Heart left ventricle (tissue), 16 donors: ENCODE measurements around the gene MLXIP. TPM values are rescaled to one million over a fixed set of nuclear protein-coding genes. Genes with fewer than 3 reads are reported as not detected.

ENCODE experiments used
- ATAC-seq, 4 donors: fragments of 200-7000 bp; cut with Tn5 transposase; one replicate each; pipeline ENCODE4 v1.9.1; 2020 to 2022; ENCODE audit warnings: moderate library complexity in 4 of 4, mild to moderate bottlenecking in 3 of 4, moderate number of reproducible peaks in 1 of 4
- DNase-seq, 5 donors: peaks; one replicate each; pipeline ENCODE4 v3.0.0-alpha.2; 2020
- H3K27ac ChIP-seq, 12 donors: fragments of 200-600 bp; sonication (generic) in 4 of 12; one replicate each; pipeline versions ENCODE4 v1.5.0 to v1.8.0; 2016 to 2022; ENCODE audit warnings: mild to moderate bottlenecking in 2 of 12
- H3K27me3 ChIP-seq, 9 donors: fragments of 200-600 bp; sonication (generic) in 2 of 9; one replicate each; pipeline versions ENCODE4 v1.5.1 to v1.8.0; 2016 to 2022; ENCODE audit warnings: mild to moderate bottlenecking in 3 of 9
- H3K36me3 ChIP-seq, 9 donors: fragments of 200-600 bp; sonication (generic) in 2 of 9; one replicate each; pipeline versions ENCODE4 v1.5.0 to v1.8.0; 2018 to 2022; ENCODE audit warnings: mild to moderate bottlenecking in 2 of 9
- H3K4me1 ChIP-seq, 12 donors: fragments of 200-600 bp; sonication (generic) in 4 of 12; one replicate each; pipeline versions ENCODE4 v1.5.0 to v1.8.0; 2016 to 2022; ENCODE audit warnings: mild to moderate bottlenecking in 3 of 12
- H3K4me3 ChIP-seq, 12 donors: fragments of 200-600 bp; sonication (generic) in 4 of 12; one replicate each; pipeline versions ENCODE4 v1.5.0 to v1.8.0; 2017 to 2022; ENCODE audit warnings: mild to moderate bottlenecking in 9 of 12, moderate library complexity in 4 of 12
- H3K9me3 ChIP-seq, 12 donors: fragments of 200-600 bp; sonication (generic) in 4 of 12; one replicate each; pipeline versions ENCODE4 v1.5.0 to v1.8.0; 2016 to 2022; ENCODE audit warnings: mild to moderate bottlenecking in 1 of 12
- CTCF ChIP-seq, 12 donors: fragments of 200-600 bp; sonication (generic) in 4 of 12; IDR thresholded peaks; one replicate each; pipeline versions ENCODE4 v1.5.0 to v1.8.0; 2018 to 2022; ENCODE audit warnings: antibody characterized with exemption in 12 of 12, mild to moderate bottlenecking in 5 of 12
- POLR2A ChIP-seq, 2 donors: fragments of 450-650 bp; IDR thresholded peaks; one replicate each; pipeline ENCODE4 v1.6.1; 2017; ENCODE audit warnings: antibody characterized with exemption in 2 of 2, mild to moderate bottlenecking in 2 of 2, moderate library complexity in 2 of 2
- WGBS, 4 donors: extraction: QIAGEN DNeasy Blood & Tissue Kit in 2 of 4; methylation state at CpG; one replicate each; pipeline versions ENCODE4 v1.1.5 to v1.1.7; 2013 to 2018; 5-methylcytosine and 5-hydroxymethylcytosine counted together
- intact Hi-C, 10 donors: fragments of 100-400 bp; cut with DNase I; formaldehyde crosslinking; loops; one replicate each; pipeline versions ENCODE4 v1.11.1 to v1.14.2; 2022
- polyA plus RNA-seq, 2 donors: library from polyadenylated mRNA; stranded (reverse); fragments of 200-250 nt; gene quantifications; one replicate each; pipeline ENCODE4 v1.2.3, GENCODE V29; 2013
- total RNA-seq, 9 donors: library from RNA; depleted of rRNA in 2 of 9; stranded (reverse); fragments of >200 nt in 2 of 9; fragmentation: NEBNext Ultra II Directional in 3 of 9; extraction: Animal tissue kit (Norgen Biotek cat#: 25700) in 3 of 9; gene quantifications; one replicate each; pipeline versions ENCODE4 v1.1.0 to v1.2.4, GENCODE V29; 2016 to 2023
- donor health status: ischemic (EF 13 %, LVEDD 7.1; RV severe dilation, severe dysfunction).
- donor health status: healthy with polysubstance abuse.
- donor health status: DM: no; HTN: yes; CAD: no.
- donor health status: DM: no; HTN: no; CAD: no.
- donor health status: ischemic (EF 25% LVEDD 6.9; RV normal size, moderate dysfunction).
- donor health status: ischemic (EF 25% LVEDD 5.7; RV mildly dilated, moderate dysfunction).
- donor health status: healthy.
- donor health status: DM: yes; HTN: yes; CAD: no.
- donor health status: ischemic (EF 35%, LVEDD 5.7; RV mildly dilated, moderate dysfunction).
- donor health status: nonischemic (EF 11% LVEDD 7.7; RV severe dilation, severe dysfunction).
- donor health status: DM: yes; HTN: yes; CAD: no.
- donor health status: PGD.
- donor health status: ischemic (EF 29% LVEDD 5.4; RV normal size, mild dysfunction).
- donor health status: nonischemic (EF 23%, LVEDD 6.1; RV moderate dilation, normal function).

Gene MLXIP
- total and polyA plus RNA-seq, 11 donors: 14.3 to 39.6 (median 22.7) TPM

GRCh38 chr12:122189626-122190475, 111.3 kb downstream of the MLXIP start:
- DNase-seq: no peak
- Histone ChIP-seq H3K4me3 (no peak overlapping the region), H3K27ac (no peak overlapping the region), H3K36me3 (no peaks in the 10 kb centered on the region), H3K4me1 (no peaks in the 10 kb centered on the region), H3K9me3 (no peaks in the 10 kb centered on the region), H3K27me3 (no peaks in the 10 kb centered on the region)
- 82 to 90% (median 85%) methylated on average over 21 to 34 of the region's 34 CpGs for WGBS, 4 donors
- TF ChIP-seq CTCF (IDR thresholded peaks at IDR 0.05) (no peak), POLR2A (IDR thresholded peaks at IDR 0.05) (no peak)
- peak in 1 of 4 donors; percentile 31 for ATAC-seq
- intact Hi-C loops: loop anchor here in 4 of 10 donors (5.0 to 10.0 kb wide), 4 partner anchors 55 to 138 kb away; no protein-coding TSS in a partner anchor

- intact Hi-C loops: loop anchor here in 4 of 10 donors (5.0 to 10.0 kb wide), 4 partner anchors 56 to 139 kb away; no protein-coding TSS in a partner anchor
- DNase-seq: peak in 1 of 5 donors; percentile 49
- no peaks in the 10 kb centered on the region for H3K36me3 ChIP-seq
- H3K4me1 ChIP-seq: no peaks in the 10 kb centered on the region
- WGBS, 4 donors: 65 to 67% (median 66%) methylated on average over 18 of the region's 18 CpGs
- TF ChIP-seq POLR2A (IDR thresholded peaks at IDR 0.05): no peak
- peak; percentile 48 to 72 (median 60) for TF ChIP-seq CTCF (IDR thresholded peaks at IDR 0.05)
- no peaks in the 10 kb centered on the region for H3K27me3 ChIP-seq
- H3K9me3 ChIP-seq: peaks cover 0 to 5% (median 0%) of the 10 kb centered on the region in 12 donors
- no peak overlapping the region for H3K4me3 ChIP-seq
- ATAC-seq: peak; percentile 66 to 82 (median 72)
- no peak overlapping the region for H3K27ac ChIP-seq
These were observed 112.5 kb downstream of the MLXIP start for GRCh38 chr12:122190842-122191668.

GRCh38 chr12:122192441-122192840, 113.9 kb downstream of the MLXIP start:
- no peaks in the 10 kb centered on the region for H3K27me3 ChIP-seq
- TF ChIP-seq CTCF (IDR thresholded peaks at IDR 0.05) (no peak), POLR2A (IDR thresholded peaks at IDR 0.05) (no peak)
- intact Hi-C loops: loop anchor here in 4 of 10 donors (5.0 to 10.0 kb wide), 4 partner anchors 58 to 140 kb away; no protein-coding TSS in a partner anchor
- WGBS, 4 donors: 74 to 89% (median 78%) methylated on average over 11 of the region's 11 CpGs
- no peak for ATAC-seq
- no peaks in the 10 kb centered on the region for H3K4me1 ChIP-seq
- H3K36me3 ChIP-seq: no peaks in the 10 kb centered on the region
- H3K4me3 ChIP-seq: no peak overlapping the region
- peaks cover 0 to 5% (median 0%) of the 10 kb centered on the region in 12 donors for H3K9me3 ChIP-seq
- DNase-seq: no peak
- H3K27ac ChIP-seq: no peak overlapping the region
